CD4-positive, alpha-beta memory T cell (primary cell): ENCODE results near the gene REP15. TPM values are rescaled to one million over a fixed set of nuclear protein-coding genes. Genes with fewer than 3 reads are reported as not detected.

ENCODE experiments used
- CTCF ChIA-PET: fragments of 350-600 bp; sonication (Branson Sonifier 250); formaldehyde crosslinking; loops from one replicate; lab custom pipeline; 2021; ENCODE audit warnings: inconsistent platforms; ENCODE audit not compliant: partially characterized antibody; lab: Charles Lee
- POLR2A ChIA-PET: fragments of 350-600 bp; sonication (Branson Sonifier 250); formaldehyde crosslinking; loops from one replicate; lab custom pipeline; 2021; ENCODE audit not compliant: partially characterized antibody; lab: Charles Lee
- DNase-seq, 5 donors: peaks; one replicate each; pipeline versions ENCODE4 v3.0.0 to v3.0.0-alpha.2; 2020 to 2022; ENCODE audit warnings: mixed read lengths in 1 of 5
- H3K27ac ChIP-seq: one replicate; pipeline ENCODE4 v1.7.0; 2013; ENCODE audit warnings: low read depth, low read length
- H3K27me3 ChIP-seq: 2 replicates; pipeline ENCODE4 v1.7.0; 2013; ENCODE audit warnings: mild to moderate bottlenecking, low read length, moderate library complexity; ENCODE audit not compliant: insufficient read depth
- H3K36me3 ChIP-seq: 2 replicates; pipeline ENCODE4 v1.7.0; 2013; ENCODE audit warnings: mild to moderate bottlenecking, low read length, moderate library complexity; ENCODE audit not compliant: insufficient read depth
- H3K4me1 ChIP-seq: 2 replicates; pipeline ENCODE4 v1.7.0; 2013; ENCODE audit warnings: mild to moderate bottlenecking, low read length, moderate library complexity; ENCODE audit not compliant: insufficient read depth
- H3K4me3 ChIP-seq, 2 donors: one replicate each; pipeline ENCODE4 v1.7.0; 2013; ENCODE audit warnings: low read length in 2 of 2, mild to moderate bottlenecking in 1 of 2
- H3K9me3 ChIP-seq, 2 donors: one replicate each; pipeline ENCODE4 v1.7.0; 2013; ENCODE audit warnings: low read length in 2 of 2, control low read depth in 1 of 2; ENCODE audit not compliant: control insufficient read depth in 1 of 2
- H3K27ac Mint-ChIP-seq, 7 donors: one replicate each; pipeline ENCODE4 v1.8.0; 2020 to 2021; ENCODE audit warnings: mixed read lengths in 7 of 7, mild to moderate bottlenecking in 6 of 7, inconsistent platforms in 3 of 7, moderate library complexity in 3 of 7
- H3K27me3 Mint-ChIP-seq, 2 donors: one replicate each; pipeline ENCODE4 v1.8.0; 2020 to 2021; ENCODE audit warnings: mixed read lengths in 2 of 2
- H3K36me3 Mint-ChIP-seq, 2 donors: one replicate each; pipeline ENCODE4 v1.8.0; 2020 to 2021; ENCODE audit warnings: mixed read lengths in 2 of 2, inconsistent platforms in 1 of 2, mild to moderate bottlenecking in 1 of 2
- H3K4me1 Mint-ChIP-seq, 4 donors: one replicate each; pipeline ENCODE4 v1.8.0; 2020 to 2021; ENCODE audit warnings: mixed read lengths in 4 of 4, mild to moderate bottlenecking in 1 of 4
- H3K4me3 Mint-ChIP-seq, 8 donors: one replicate each; pipeline ENCODE4 v1.8.0; 2020 to 2021; ENCODE audit warnings: mixed read lengths in 8 of 8, mild to moderate bottlenecking in 7 of 8, moderate library complexity in 6 of 8, inconsistent platforms in 3 of 8
- H3K9me3 Mint-ChIP-seq, 8 donors: one replicate each; pipeline ENCODE4 v1.8.0; 2020 to 2021; ENCODE audit warnings: mixed read lengths in 8 of 8, mild to moderate bottlenecking in 5 of 8, inconsistent platforms in 3 of 8, moderate library complexity in 1 of 8
- intact Hi-C: fragments of 100-400 bp; cut with micrococcal nuclease; formaldehyde crosslinking; loops from one replicate; pipeline ENCODE4 v1.15.1; 2023
- polyA plus RNA-seq, 2 donors: library from polyadenylated mRNA; unstranded; fragments of 300-500 nt; fragmentation: Illumina TruSeq; gene quantifications; one replicate each; pipeline ENCODE4 v1.2.3, GENCODE V29; 2021
- total RNA-seq, 2 experiments: library from RNA; stranded (reverse); gene quantifications; one replicate each; pipeline ENCODE4 v1.2.3, GENCODE V29; 2021

REP15 gene
- total and polyA plus RNA-seq, 4 experiments from 2014 or later: 0.47 TPM; not detected in 3

GRCh38 chr12:27695556-27696292 lies 523 bp upstream of the REP15 start:
- Histone ChIP-seq H3K4me3 (no peak overlapping the region), H3K27me3 (no peaks in the 10 kb centered on the region), H3K36me3 (no peaks in the 10 kb centered on the region), H3K4me1 (no peaks in the 10 kb centered on the region), H3K27ac (no peak overlapping the region), H3K9me3 (no peaks in the 10 kb centered on the region)
- H3K27ac Mint-ChIP-seq: peak overlapping the region in 1 of 7 donors; percentile 31
- CTCF ChIA-PET: interaction anchor here (0.7 to 1.4 kb wide), 2 partner anchors 8 to 1717 kb away, joined by 3 read pairs; no protein-coding TSS in a partner anchor
- H3K4me1 Mint-ChIP-seq: no peaks in the 10 kb centered on the region
- POLR2A ChIA-PET: no interaction called here
- H3K27me3 Mint-ChIP-seq: peaks cover 0 to 3% of the 10 kb centered on the region in 2 donors
- H3K9me3 Mint-ChIP-seq: no peaks in the 10 kb centered on the region
- H3K4me3 Mint-ChIP-seq: no peak overlapping the region
- peaks cover 1 to 6% of the 10 kb centered on the region in 2 donors for H3K36me3 Mint-ChIP-seq
- DNase-seq: no peak
- intact Hi-C loops: no loop called here

- H3K4me3 Mint-ChIP-seq: no peak overlapping the region
- Histone ChIP-seq H3K36me3 (no peaks in the 10 kb centered on the region), H3K4me3 (no peak overlapping the region), H3K4me1 (no peaks in the 10 kb centered on the region), H3K27me3 (no peaks in the 10 kb centered on the region), H3K9me3 (no peaks in the 10 kb centered on the region), H3K27ac (no peak overlapping the region)
- H3K27ac Mint-ChIP-seq: no peak overlapping the region
- H3K27me3 Mint-ChIP-seq: peaks cover 0 to 7% of the 10 kb centered on the region in 2 donors
- ChIA-PET CTCF (interaction anchor here (1.4 kb wide), 1 partner anchor 7 kb away, joined by 3 read pairs; no protein-coding TSS in a partner anchor), POLR2A (no interaction called here)
- H3K9me3 Mint-ChIP-seq: no peaks in the 10 kb centered on the region
- DNase-seq: no peak
- no peaks in the 10 kb centered on the region for H3K4me1 Mint-ChIP-seq
- intact Hi-C loops: no loop called here
- H3K36me3 Mint-ChIP-seq: peaks cover 1 to 6% of the 10 kb centered on the region in 2 donors
Measured at GRCh38 chr12:27696864-27697564, 767 bp downstream of the REP15 start.

- H3K36me3 ChIP-seq: no peaks in the 10 kb centered on the region
- H3K4me1 Mint-ChIP-seq: peaks cover 0 to 3% (median 0%) of the 10 kb centered on the region in 4 donors
- H3K4me1 ChIP-seq: no peaks in the 10 kb centered on the region
- peak; percentile 52 to 68 (median 58) for DNase-seq
- peaks cover 2 to 7% of the 10 kb centered on the region in 2 donors for H3K27me3 Mint-ChIP-seq
- H3K4me3 Mint-ChIP-seq: no peak overlapping the region
- peak overlapping the region in 1 of 7 donors; percentile 47 for H3K27ac Mint-ChIP-seq
- no peaks in the 10 kb centered on the region for H3K9me3 Mint-ChIP-seq
- no peaks in the 10 kb centered on the region for H3K36me3 Mint-ChIP-seq
- POLR2A ChIA-PET: no interaction called here
- H3K27me3 ChIP-seq: no peaks in the 10 kb centered on the region
- no peaks in the 10 kb centered on the region for H3K9me3 ChIP-seq
- CTCF ChIA-PET: interaction anchor here (0.7 to 7.6 kb wide), 8 partner anchors 8 to 688 kb away, joined by 3 to 65 read pairs (median 4); partner anchors contain the start of gene REP15
- H3K4me3 ChIP-seq: no peak overlapping the region
- intact Hi-C loops: loop anchor here (1.0 to 10.0 kb wide), 2 partner anchors 269 to 679 kb away; partner anchors contain the start of gene MED21
- H3K27ac ChIP-seq: no peak overlapping the region
Measured at GRCh38 chr12:27703720-27704452, 7.6 kb downstream of the REP15 start.

- Histone ChIP-seq H3K36me3 (no peaks in the 10 kb centered on the region), H3K4me3 (no peak overlapping the region), H3K27me3 (no peaks in the 10 kb centered on the region), H3K27ac (no peak overlapping the region), H3K9me3 (no peaks in the 10 kb centered on the region), H3K4me1 (no peaks in the 10 kb centered on the region)
- Mint-ChIP-seq H3K27me3 (peaks cover 2 to 4% of the 10 kb centered on the region in 2 donors), H3K36me3 (peaks cover 0 to 3% of the 10 kb centered on the region in 2 donors), H3K27ac (no peak overlapping the region), H3K4me1 (peaks cover 0 to 4% (median 3%) of the 10 kb centered on the region in 4 donors), H3K4me3 (no peak overlapping the region), H3K9me3 (peaks cover 0 to 2% (median 0%) of the 10 kb centered on the region in 8 donors)
- CTCF ChIA-PET: interaction anchor here (1.2 to 7.6 kb wide), 3 partner anchors 31 to 271 kb away, joined by 4 to 65 read pairs (median 18); no protein-coding TSS in a partner anchor
- DNase-seq: no peak
- POLR2A ChIA-PET: no interaction called here
- intact Hi-C loops: loop anchor here (10.0 kb wide), 1 partner anchor 680 kb away; the partner anchor contains the start of gene MED21
Measured at GRCh38 chr12:27705263-27705662, 9.0 kb downstream of the REP15 start.

GRCh38 chr12:27707216-27707615 lies 11.0 kb downstream of the REP15 start:
- Mint-ChIP-seq H3K4me3 (no peak overlapping the region), H3K27me3 (peaks cover 0 to 2% of the 10 kb centered on the region in 2 donors), H3K27ac (no peak overlapping the region), H3K4me1 (peaks cover 8 to 24% (median 17%) of the 10 kb centered on the region in 4 donors), H3K36me3 (peaks cover 0 to 17% of the 10 kb centered on the region in 2 donors), H3K9me3 (peaks cover 0 to 5% (median 0%) of the 10 kb centered on the region in 8 donors)
- ChIA-PET CTCF (interaction anchor here (1.3 to 2.3 kb wide), 3 partner anchors 9 to 273 kb away, joined by 4 to 18 read pairs (median 8); no protein-coding TSS in a partner anchor), POLR2A (no interaction called here)
- Histone ChIP-seq H3K4me1 (peaks cover 12% of the 10 kb centered on the region), H3K27me3 (no peaks in the 10 kb centered on the region), H3K27ac (no peak overlapping the region), H3K9me3 (no peaks in the 10 kb centered on the region), H3K36me3 (peaks cover 3% of the 10 kb centered on the region), H3K4me3 (no peak overlapping the region)
- DNase-seq: no peak
- intact Hi-C loops: loop anchor here (10.0 kb wide), 1 partner anchor 682 kb away; the partner anchor contains the start of gene MED21

GRCh38 chr12:27709212-27709931 lies 13.1 kb downstream of the REP15 start:
- peak overlapping the region in 3 of 7 donors; percentile 30 to 99 (median 97) for H3K27ac Mint-ChIP-seq
- ChIA-PET CTCF (interaction anchor here (0.8 to 1.3 kb wide), 3 partner anchors 8 to 276 kb away, joined by 3 to 4 read pairs (median 3); no protein-coding TSS in a partner anchor), POLR2A (interaction anchor here (0.6 to 1.6 kb wide), 4 partner anchors 9 to 687 kb away, joined by 3 to 11 read pairs (median 4); partner anchors contain the start of genes CCDC91, KLHL42, MANSC4 and MED21)
- peaks cover 0 to 24% of the 10 kb centered on the region in 2 donors for H3K36me3 Mint-ChIP-seq
- H3K4me3 ChIP-seq: peak overlapping the region in 1 of 2 donors; percentile 78
- H3K27me3 ChIP-seq: no peaks in the 10 kb centered on the region
- no peak overlapping the region for H3K27ac ChIP-seq
- H3K36me3 ChIP-seq: peaks cover 3% of the 10 kb centered on the region
- no peak for DNase-seq
- peak overlapping the region in 6 of 8 donors; percentile 4 to 100 (median 98) for H3K4me3 Mint-ChIP-seq
- peaks cover 0 to 5% (median 0%) of the 10 kb centered on the region in 8 donors for H3K9me3 Mint-ChIP-seq
- H3K27me3 Mint-ChIP-seq: no peaks in the 10 kb centered on the region
- H3K4me1 ChIP-seq: peaks cover 25% of the 10 kb centered on the region
- no peaks in the 10 kb centered on the region for H3K9me3 ChIP-seq
- intact Hi-C loops: loop anchor here (10.0 kb wide), 1 partner anchor 685 kb away; the partner anchor contains the start of gene MED21
- H3K4me1 Mint-ChIP-seq: peaks cover 15 to 40% (median 28%) of the 10 kb centered on the region in 4 donors
